Adrenal gland (tissue), 12 donors: ENCODE data around the gene ZNF747. TPM values are rescaled to one million over a fixed set of nuclear protein-coding genes. Genes with fewer than 3 reads are reported as not detected.

ENCODE experiments used
- DNase-seq, 7 donors: peaks; one replicate each; pipeline ENCODE4 v3.0.0-alpha.2; 2019 to 2020
- H3K27ac ChIP-seq, 5 donors: fragments of 200-600 bp; sonication (generic) in 4 of 5; 1 replicate in 3 of 5; 2 replicates in 2 of 5; pipeline versions ENCODE4 v1.5.1 to v1.8.0; 2016 to 2020; ENCODE audit warnings: mild to moderate bottlenecking in 1 of 5
- H3K27me3 ChIP-seq: fragments of 200-600 bp; 2 replicates; pipeline ENCODE4 v1.8.0; 2021
- H3K36me3 ChIP-seq, 2 donors: fragments of 200-600 bp; replicated peaks in 1 of 2; 1 replicate in 1 of 2; 2 replicates in 1 of 2; pipeline versions ENCODE4 v1.5.1 to v1.8.0; 2018 to 2022
- H3K4me1 ChIP-seq, 2 donors: fragments of 200-600 bp; replicated peaks in 1 of 2; 1 replicate in 1 of 2; 2 replicates in 1 of 2; pipeline versions ENCODE4 v1.5.1 to v1.8.0; 2018 to 2021
- H3K4me3 ChIP-seq, 4 donors: fragments of 200-600 bp; sonication (generic) in 3 of 4; one replicate each; pipeline ENCODE4 v1.5.1; 2016 to 2018
- H3K9me3 ChIP-seq, 3 donors: fragments of 200-600 bp; sonication (generic) in 1 of 3; replicated peaks in 1 of 3; 1 replicate in 2 of 3; 2 replicates in 1 of 3; pipeline versions ENCODE4 v1.5.1 to v1.8.0; 2016 to 2021
- POLR2A ChIP-seq, 2 donors: fragments of 450-650 bp; IDR thresholded peaks; one replicate each; pipeline ENCODE4 v1.6.1; 2017; ENCODE audit warnings: antibody characterized with exemption in 2 of 2, mild to moderate bottlenecking in 2 of 2, moderate library complexity in 1 of 2
- WGBS, 4 donors: extraction: QIAGEN DNeasy Blood & Tissue Kit in 2 of 4; methylation state at CpG; one replicate each; pipeline versions ENCODE4 v1.1.5 to v1.1.7; 2013 to 2017; 5-methylcytosine and 5-hydroxymethylcytosine counted together
- intact Hi-C, 2 donors: fragments of 100-400 bp; cut with DNase I; formaldehyde crosslinking; loops; one replicate each; pipeline versions ENCODE4 v1.14.1 to v1.15.0; 2022 to 2023
- polyA plus RNA-seq, 3 donors: library from polyadenylated mRNA; stranded (reverse); fragments of 200-250 nt in 2 of 3; fragments of 350-450 nt in 1 of 3; fragmentation: Illumina TruSeq in 1 of 3; extraction: RNeasy Lipid Tissue Mini Kit (QIAGEN cat#74804) in 1 of 3; gene quantifications; one replicate each; pipeline ENCODE4 v1.2.3, GENCODE V29; 2013 to 2014
- total RNA-seq, 9 donors: library from RNA; depleted of rRNA in 4 of 9; stranded (reverse); fragments of >200 nt in 4 of 9; fragments of 120-200 nt in 1 of 9; fragmentation: NEBNext Ultra II Directional in 1 of 9; extraction: Animal tissue kit (Norgen Biotek cat#: 25700) in 1 of 9; gene quantifications; one replicate each; pipeline versions ENCODE4 v1.1.0 to v1.2.4, GENCODE V29; 2013 to 2023
- TF ChIP-seq, protein P1 (sequence below), 6 experiments: fragments of 450-650 bp in 4 of 6; fragments of 200-600 bp in 2 of 6; sonication (generic) in 1 of 6; IDR thresholded peaks; 1 replicate in 5 of 6; 2 replicates in 1 of 6; pipeline versions ENCODE4 v1.5.1 to v1.8.0; 2016 to 2021; ENCODE audit warnings: antibody characterized with exemption in 6 of 6, mild to moderate bottlenecking in 2 of 6, moderate library complexity in 1 of 6
- donor health status: healthy with polysubstance abuse.
- donor health status: Bipolar disorder and iron deficiency.
- donor health status: DM: yes; HTN: yes; CAD: no.
- donor health status: DM: no; HTN: no; CAD: no.
- donor health status: DM: no; HTN: no; CAD: no.
- donor health status: DM: yes; HTN: yes; CAD: no.

ZNF747 gene
- total and polyA plus RNA-seq, 12 donors = 7.7 to 19.9 (median 13.9) TPM

DNA sequence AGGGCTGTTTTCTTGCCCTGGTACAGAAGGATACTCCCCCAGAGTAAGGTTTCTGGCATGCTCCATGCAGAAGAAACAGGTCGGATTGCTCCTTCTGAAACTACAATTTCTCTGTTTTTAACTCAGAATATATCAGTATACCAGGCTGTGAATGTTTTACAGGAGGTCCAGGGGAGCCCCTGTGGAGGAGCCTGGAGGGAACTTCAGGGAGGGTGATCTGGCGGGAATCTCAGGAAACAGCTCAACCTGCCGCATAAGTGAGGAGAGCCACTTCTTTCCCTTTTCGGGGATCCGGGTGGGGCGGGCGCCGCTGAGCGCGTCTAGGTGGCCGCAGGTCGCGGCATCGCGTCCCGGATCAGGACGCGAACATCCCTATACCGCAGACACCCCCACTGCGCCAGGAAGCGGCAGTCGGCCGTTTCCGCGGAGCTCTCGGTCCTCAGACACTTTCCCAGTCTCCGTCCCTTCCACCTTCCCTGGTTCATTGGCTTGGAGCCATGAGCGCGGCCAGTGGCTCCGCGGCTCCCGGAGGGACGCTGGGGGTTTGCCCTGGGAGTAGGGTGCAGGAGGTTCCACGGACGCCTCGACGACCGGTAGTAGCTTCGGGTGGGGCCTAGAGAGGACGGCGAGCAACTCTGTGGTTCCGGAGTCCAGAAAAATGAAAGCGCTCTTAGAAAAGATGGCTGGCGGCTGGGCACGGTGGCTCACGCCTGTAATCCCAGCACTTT lies 26.6 kb upstream of the ZNF747 start:
- peak in 3 of 7 donors; percentile 35 to 53 (median 43) for DNase-seq

DNA sequence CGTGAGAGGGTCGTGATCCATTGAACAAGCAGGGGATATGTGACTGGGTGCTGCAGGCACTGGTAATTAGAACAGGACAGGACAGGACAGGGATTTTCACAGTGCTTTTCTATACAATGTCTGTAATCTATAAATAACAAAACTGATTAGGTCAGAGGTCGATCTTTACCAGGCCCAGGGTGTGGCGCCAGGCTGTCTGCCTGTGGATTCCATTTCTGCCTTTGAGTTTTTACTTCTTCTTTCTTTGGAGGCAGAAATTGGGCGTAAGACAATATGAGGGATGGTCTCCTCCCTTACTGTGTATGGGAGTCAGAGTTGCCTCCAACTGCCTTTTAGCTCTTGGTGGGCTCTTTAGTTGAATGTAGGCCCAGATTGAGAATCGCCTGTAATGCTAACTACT lies 25.0 kb upstream of the ZNF747 start:
- no peak overlapping the region for H3K27ac ChIP-seq
- H3K9me3 ChIP-seq = no peaks in the 10 kb centered on the region
- DNase-seq = no peak
- no peaks in the 10 kb centered on the region for H3K27me3 ChIP-seq
- intact Hi-C loops = loop anchor here in 1 of 2 donors (10.0 kb wide), 1 partner anchor 55 kb away; the partner anchor contains the start of gene ZNF689
- peaks cover 14 to 20% of the 10 kb centered on the region in 2 donors for H3K4me1 ChIP-seq
- TF ChIP-seq POLR2A (IDR thresholded peaks at IDR 0.05) = no peak
- TF ChIP-seq, protein P1, sequence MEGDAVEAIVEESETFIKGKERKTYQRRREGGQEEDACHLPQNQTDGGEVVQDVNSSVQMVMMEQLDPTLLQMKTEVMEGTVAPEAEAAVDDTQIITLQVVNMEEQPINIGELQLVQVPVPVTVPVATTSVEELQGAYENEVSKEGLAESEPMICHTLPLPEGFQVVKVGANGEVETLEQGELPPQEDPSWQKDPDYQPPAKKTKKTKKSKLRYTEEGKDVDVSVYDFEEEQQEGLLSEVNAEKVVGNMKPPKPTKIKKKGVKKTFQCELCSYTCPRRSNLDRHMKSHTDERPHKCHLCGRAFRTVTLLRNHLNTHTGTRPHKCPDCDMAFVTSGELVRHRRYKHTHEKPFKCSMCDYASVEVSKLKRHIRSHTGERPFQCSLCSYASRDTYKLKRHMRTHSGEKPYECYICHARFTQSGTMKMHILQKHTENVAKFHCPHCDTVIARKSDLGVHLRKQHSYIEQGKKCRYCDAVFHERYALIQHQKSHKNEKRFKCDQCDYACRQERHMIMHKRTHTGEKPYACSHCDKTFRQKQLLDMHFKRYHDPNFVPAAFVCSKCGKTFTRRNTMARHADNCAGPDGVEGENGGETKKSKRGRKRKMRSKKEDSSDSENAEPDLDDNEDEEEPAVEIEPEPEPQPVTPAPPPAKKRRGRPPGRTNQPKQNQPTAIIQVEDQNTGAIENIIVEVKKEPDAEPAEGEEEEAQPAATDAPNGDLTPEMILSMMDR (IDR thresholded peaks at IDR 0.05) = no peak
- WGBS, 4 donors = 86 to 93% (median 91%) methylated on average over 6 of the region's 6 CpGs
- no peak overlapping the region for H3K4me3 ChIP-seq
- H3K36me3 ChIP-seq = peaks cover 0 to 15% of the 10 kb centered on the region in 2 donors

More for the DNA sequence above, 26.6 kb upstream of the ZNF747 start:
- H3K4me3 ChIP-seq = peak overlapping the region in 2 of 4 donors; percentile 43
- TF ChIP-seq, protein P1 (IDR thresholded peaks at IDR 0.05) = no peak
- no peak for TF ChIP-seq POLR2A (IDR thresholded peaks at IDR 0.05)
- H3K36me3 ChIP-seq = no peaks in the 10 kb centered on the region
- intact Hi-C loops = loop anchor here in 1 of 2 donors (10.0 kb wide), 1 partner anchor 54 kb away; the partner anchor contains the start of gene ZNF689
- no peaks in the 10 kb centered on the region for H3K9me3 ChIP-seq
- 16 to 33% (median 24%) methylated on average over 17 to 46 of the region's 46 CpGs for WGBS, 4 donors
- peaks cover 14 to 19% of the 10 kb centered on the region in 2 donors for H3K4me1 ChIP-seq
- peak overlapping the region in 3 of 5 donors; percentile 26 to 62 (median 47) for H3K27ac ChIP-seq
- no peaks in the 10 kb centered on the region for H3K27me3 ChIP-seq

DNA sequence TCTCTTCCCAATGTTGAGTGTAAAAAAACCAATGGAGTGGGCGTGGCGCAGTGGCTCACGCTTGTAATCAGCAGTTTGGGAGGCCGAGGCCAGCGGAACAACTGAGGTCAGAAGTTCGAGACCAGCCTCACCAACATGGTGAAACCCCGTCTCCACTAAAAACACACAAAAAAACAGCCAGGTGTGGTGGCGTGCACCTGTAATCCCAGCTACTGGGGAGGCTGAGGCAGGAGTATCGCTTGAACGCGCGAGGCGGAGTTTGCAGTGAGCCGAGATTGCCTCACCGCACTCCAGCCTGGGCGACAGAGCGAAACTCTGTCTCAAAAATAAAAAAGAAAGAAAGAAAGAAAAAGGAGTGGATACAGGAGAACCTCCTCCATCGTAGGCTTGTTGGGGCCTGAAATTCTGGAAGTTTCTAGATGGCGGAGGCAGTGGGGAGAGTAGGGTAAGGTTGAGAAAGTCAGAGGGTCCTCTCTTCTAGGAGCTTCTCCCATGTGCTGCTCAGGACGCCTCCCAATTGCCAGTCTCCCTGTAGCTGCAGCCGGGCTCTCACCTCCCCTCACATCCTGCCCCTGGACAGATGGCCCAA lies 24.2 kb upstream of the ZNF747 start:
- Histone ChIP-seq H3K36me3 (peaks cover 0 to 23% of the 10 kb centered on the region in 2 donors), H3K4me1 (peaks cover 14 to 20% of the 10 kb centered on the region in 2 donors), H3K27ac (peak overlapping the region; percentile 64 to 97 (median 96)), H3K9me3 (no peaks in the 10 kb centered on the region), H3K27me3 (no peaks in the 10 kb centered on the region), H3K4me3 (peak overlapping the region in 1 of 4 donors; percentile 87)
- TF ChIP-seq, protein P1 (IDR thresholded peaks at IDR 0.05) = peak in 1 of 6 experiments; percentile 9
- TF ChIP-seq POLR2A (IDR thresholded peaks at IDR 0.05) = peak in 1 of 2 donors; percentile 9
- WGBS, 4 donors = 71 to 82% (median 79%) methylated on average over 21 of the region's 21 CpGs
- intact Hi-C loops = no loop called here
- no peak for DNase-seq
